GM23248 (cell line): Measurements from ENCODE around the gene TP53AIP1.

Experiments used
- EZH2 ChIP-seq: fragments of 200-600 bp; sonication (generic); IDR thresholded peaks from 2 replicates; pipeline ENCODE4 v1.6.1; 2018; ENCODE audit warnings: antibody characterized with exemption, mild to moderate bottlenecking; ENCODE audit not compliant: insufficient read depth, poor library complexity, severe bottlenecking
- EZH2phosphoT487 ChIP-seq: fragments of 200-600 bp; sonication (generic); IDR thresholded peaks from 2 replicates; pipeline ENCODE4 v1.6.1; 2018; ENCODE audit warnings: antibody characterized with exemption, moderate library complexity, mild to moderate bottlenecking, low read depth; ENCODE audit not compliant: insufficient read depth

DNA sequence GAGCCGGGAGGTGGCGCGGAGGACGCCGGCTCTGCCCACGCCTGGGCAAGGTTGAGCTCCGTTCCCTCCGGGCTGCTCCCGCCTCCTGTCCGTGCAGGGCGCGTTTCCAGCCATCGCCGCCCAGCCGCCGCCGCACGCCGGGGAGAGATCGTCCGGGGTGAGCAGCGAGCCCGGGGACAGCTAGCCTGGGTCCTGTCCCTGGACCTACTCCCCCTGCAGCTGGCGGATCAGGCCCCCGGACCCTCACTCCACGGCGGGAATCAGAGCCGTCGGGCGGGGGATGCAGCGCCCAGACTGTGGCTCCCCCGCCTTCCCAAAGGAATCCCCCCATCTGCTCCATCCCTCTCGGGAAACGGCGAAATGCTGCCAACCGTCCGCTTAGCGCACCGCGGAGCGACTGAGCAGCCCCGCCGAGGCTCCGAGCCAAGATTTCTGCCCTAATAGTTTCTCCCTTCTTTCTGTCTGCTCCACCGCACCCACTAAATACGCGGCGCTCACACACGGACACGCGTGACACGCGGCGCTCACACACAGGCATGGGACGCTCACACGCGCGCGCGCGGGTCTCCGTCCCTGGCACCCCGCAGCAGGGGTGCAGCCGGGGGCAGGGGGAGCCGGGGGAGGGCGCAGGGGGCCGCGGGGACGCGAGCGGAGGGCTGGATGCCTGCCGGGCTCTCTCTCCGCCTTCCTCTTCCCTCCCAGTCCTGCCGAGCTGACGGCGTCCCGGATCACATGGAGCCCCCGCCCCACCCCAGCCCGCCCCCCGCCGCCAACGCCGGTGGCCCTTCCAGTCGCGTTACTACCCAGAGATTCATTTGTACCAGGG, 51.9 kb downstream of the TP53AIP1 start, which contains the start of gene KCNJ5:
- TF ChIP-seq EZH2 = no peak
- TF ChIP-seq EZH2phosphoT487 = no peak
